Measurements from ENCODE around the gene GPR180. TPM values are rescaled to one million over a fixed set of nuclear protein-coding genes. Genes with fewer than 3 reads are reported as not detected.

GPR180 gene
- total and polyA plus RNA-seq, 2 of the 13 experiments (the other 11 are each of a cell fraction or from before 2014, with no cell fraction given) = not detected

DNA sequence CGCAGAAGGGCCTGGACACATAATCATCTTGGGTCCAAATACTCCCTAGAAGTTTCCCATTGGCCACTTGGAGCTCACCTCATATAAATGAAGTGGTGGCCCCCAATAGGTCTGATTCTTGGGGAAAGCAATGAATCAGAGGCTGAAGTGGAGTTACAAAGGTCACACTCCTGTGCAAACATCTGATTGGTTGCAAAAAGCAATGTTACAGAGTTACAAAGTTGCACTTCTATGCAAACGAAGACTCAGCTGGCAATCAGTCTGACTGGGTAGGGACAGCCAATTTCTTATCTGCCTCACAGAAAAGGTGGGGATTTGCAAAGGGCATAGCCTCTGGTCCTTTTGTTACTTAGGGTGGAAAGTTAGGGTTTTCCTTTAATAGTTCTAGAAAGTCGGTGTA lies 1.8 kb upstream of the GPR180 start:
- no peak overlapping the region for H3K4me3 ChIP-seq (replicated peaks in 1 of 3; ENCODE audit: insufficient read depth in 1 of 3, low read depth in 2 of 3, low read length in 3 of 3)
- peak; percentile 36 for FAIRE-seq
- CTCF ChIA-PET (ENCODE audit: low intra/inter-chr PET ratio, low total read pairs) = no interaction called here
- BruUV-seq (replicated peaks) = no TSS peak
- H3K9me3 ChIP-seq (ENCODE audit: low read length) = no peaks in the 10 kb centered on the region
- H3K27ac ChIP-seq (ENCODE audit: extremely low read length, insufficient read depth, low read length) = no peak overlapping the region
- no peak overlapping the region for H2AFZ ChIP-seq (ENCODE audit: low read length)
- H4K20me1 ChIP-seq (ENCODE audit: insufficient read depth, low read length) = no peaks in the 10 kb centered on the region
- POLR2A ChIA-PET = interaction anchor here (1.2 kb wide), 1 partner anchor 51 kb away, joined by 5 read pairs; no protein-coding TSS in a partner anchor
- peaks cover 33% of the 10 kb centered on the region for H3K4me1 ChIP-seq (ENCODE audit: insufficient read depth, low read length)
- peaks cover 0 to 4% of the 10 kb centered on the region in 2 experiments; a peak in 2 of 5 replicates for H3K27me3 ChIP-seq (ENCODE audit: control insufficient read depth in 1 of 2, insufficient read depth in 2 of 2, low read length in 2 of 2)
- peak; percentile 60 for DNase-seq (ENCODE audit: low spot score)
- in situ Hi-C loops (cut with HindIII; ENCODE audit: extremely low pct_ligation_motif_present, low pct_unique_long_range_greater_than_20kb) = no loop called here
- peaks cover 11% of the 10 kb centered on the region for H3K79me2 ChIP-seq (ENCODE audit: insufficient read depth, low read length)
- H3K9ac ChIP-seq (ENCODE audit: insufficient read depth, low read depth, low read length) = no peak overlapping the region
- no peaks in the 10 kb centered on the region for H3K36me3 ChIP-seq (replicated peaks in 1 of 2; ENCODE audit: control insufficient read depth in 1 of 2, insufficient read depth in 2 of 2, low read length in 2 of 2)
- intact Hi-C loops (cut with micrococcal nuclease; ENCODE audit: unreplicated experiment) = no loop called here
- peak overlapping the region; percentile 55 for H3K4me2 ChIP-seq (ENCODE audit: low read depth, low read length)
- ATAC-seq = peak; percentile 65
- WGBS (ENCODE audit: low lambda C conversion rate) = 47% methylated on average over 3 of the region's 3 CpGs
- TF ChIP-seq, protein P1, sequence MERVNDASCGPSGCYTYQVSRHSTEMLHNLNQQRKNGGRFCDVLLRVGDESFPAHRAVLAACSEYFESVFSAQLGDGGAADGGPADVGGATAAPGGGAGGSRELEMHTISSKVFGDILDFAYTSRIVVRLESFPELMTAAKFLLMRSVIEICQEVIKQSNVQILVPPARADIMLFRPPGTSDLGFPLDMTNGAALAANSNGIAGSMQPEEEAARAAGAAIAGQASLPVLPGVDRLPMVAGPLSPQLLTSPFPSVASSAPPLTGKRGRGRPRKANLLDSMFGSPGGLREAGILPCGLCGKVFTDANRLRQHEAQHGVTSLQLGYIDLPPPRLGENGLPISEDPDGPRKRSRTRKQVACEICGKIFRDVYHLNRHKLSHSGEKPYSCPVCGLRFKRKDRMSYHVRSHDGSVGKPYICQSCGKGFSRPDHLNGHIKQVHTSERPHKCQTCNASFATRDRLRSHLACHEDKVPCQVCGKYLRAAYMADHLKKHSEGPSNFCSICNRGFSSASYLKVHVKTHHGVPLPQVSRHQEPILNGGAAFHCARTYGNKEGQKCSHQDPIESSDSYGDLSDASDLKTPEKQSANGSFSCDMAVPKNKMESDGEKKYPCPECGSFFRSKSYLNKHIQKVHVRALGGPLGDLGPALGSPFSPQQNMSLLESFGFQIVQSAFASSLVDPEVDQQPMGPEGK (CRISPR knock-in tag; IDR thresholded peaks at IDR 0.05) = 0 out of 2 replicates have a peak, but pooled peaks have one; percentile 4
- TF ChIP-seq ZNF143 (CRISPR knock-in tag; IDR thresholded peaks at IDR 0.05) (no peak), ZNF766 (CRISPR knock-in tag; IDR thresholded peaks at IDR 0.05; ENCODE audit: borderline replicate concordance) (no peak), SNAPC2 (CRISPR knock-in tag; IDR thresholded peaks at IDR 0.05) (no peak), NFYC (CRISPR knock-in tag; IDR thresholded peaks at IDR 0.05) (peak; percentile 25; the same call in 1 of the 2 replicates), FOXA1 (IDR thresholded peaks at IDR 0.05) (no peak), FOXA1 (CRISPR knock-in tag; IDR thresholded peaks at IDR 0.05) (peak; percentile 55), MIER2 (CRISPR knock-in tag; IDR thresholded peaks at IDR 0.05) (no peak), SOX6 (IDR thresholded peaks at IDR 0.05) (no peak), SOX6 (CRISPR knock-in tag; IDR thresholded peaks at IDR 0.05) (0 out of 2 replicates have a peak, but pooled peaks have one; percentile 20), RORA (CRISPR knock-in tag; IDR thresholded peaks at IDR 0.05) (no peak), NCOA2 (CRISPR knock-in tag; IDR thresholded peaks at IDR 0.05) (peak; percentile 16; the same call in 1 of the 2 replicates), ZNF788 (CRISPR knock-in tag; IDR thresholded peaks at IDR 0.05; ENCODE audit: borderline replicate concordance) (no peak), GATAD2A (CRISPR knock-in tag; IDR thresholded peaks at IDR 0.05) (0 out of 2 replicates have a peak, but pooled peaks have one; percentile 16), GZF1 (CRISPR knock-in tag; IDR thresholded peaks at IDR 0.05) (no peak), HNF4G (IDR thresholded peaks at IDR 0.05; ENCODE audit: borderline replicate concordance, low read depth, low read length) (peak; percentile 52), HNF4G (CRISPR knock-in tag; IDR thresholded peaks at IDR 0.05; ENCODE audit: borderline replicate concordance, low read depth) (no peak), ZMYM4 (CRISPR knock-in tag; IDR thresholded peaks at IDR 0.05) (peak; percentile 32; the same call in 1 of the 2 replicates), ZNF317 (CRISPR knock-in tag; IDR thresholded peaks at IDR 0.05) (peak; percentile 92), FOSL2 (CRISPR knock-in tag; IDR thresholded peaks at IDR 0.05) (peak; percentile 55; the same call in 1 of the 2 replicates), AHR (CRISPR knock-in tag; IDR thresholded peaks at IDR 0.05) (no peak)
- TF ChIP-seq, protein P2, sequence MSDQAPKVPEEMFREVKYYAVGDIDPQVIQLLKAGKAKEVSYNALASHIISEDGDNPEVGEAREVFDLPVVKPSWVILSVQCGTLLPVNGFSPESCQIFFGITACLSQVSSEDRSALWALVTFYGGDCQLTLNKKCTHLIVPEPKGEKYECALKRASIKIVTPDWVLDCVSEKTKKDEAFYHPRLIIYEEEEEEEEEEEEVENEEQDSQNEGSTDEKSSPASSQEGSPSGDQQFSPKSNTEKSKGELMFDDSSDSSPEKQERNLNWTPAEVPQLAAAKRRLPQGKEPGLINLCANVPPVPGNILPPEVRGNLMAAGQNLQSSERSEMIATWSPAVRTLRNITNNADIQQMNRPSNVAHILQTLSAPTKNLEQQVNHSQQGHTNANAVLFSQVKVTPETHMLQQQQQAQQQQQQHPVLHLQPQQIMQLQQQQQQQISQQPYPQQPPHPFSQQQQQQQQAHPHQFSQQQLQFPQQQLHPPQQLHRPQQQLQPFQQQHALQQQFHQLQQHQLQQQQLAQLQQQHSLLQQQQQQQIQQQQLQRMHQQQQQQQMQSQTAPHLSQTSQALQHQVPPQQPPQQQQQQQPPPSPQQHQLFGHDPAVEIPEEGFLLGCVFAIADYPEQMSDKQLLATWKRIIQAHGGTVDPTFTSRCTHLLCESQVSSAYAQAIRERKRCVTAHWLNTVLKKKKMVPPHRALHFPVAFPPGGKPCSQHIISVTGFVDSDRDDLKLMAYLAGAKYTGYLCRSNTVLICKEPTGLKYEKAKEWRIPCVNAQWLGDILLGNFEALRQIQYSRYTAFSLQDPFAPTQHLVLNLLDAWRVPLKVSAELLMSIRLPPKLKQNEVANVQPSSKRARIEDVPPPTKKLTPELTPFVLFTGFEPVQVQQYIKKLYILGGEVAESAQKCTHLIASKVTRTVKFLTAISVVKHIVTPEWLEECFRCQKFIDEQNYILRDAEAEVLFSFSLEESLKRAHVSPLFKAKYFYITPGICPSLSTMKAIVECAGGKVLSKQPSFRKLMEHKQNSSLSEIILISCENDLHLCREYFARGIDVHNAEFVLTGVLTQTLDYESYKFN (CRISPR knock-in tag; conservative IDR thresholded peaks at IDR 0.05) = peak; percentile 39
- TF ChIP-seq, protein P3, sequence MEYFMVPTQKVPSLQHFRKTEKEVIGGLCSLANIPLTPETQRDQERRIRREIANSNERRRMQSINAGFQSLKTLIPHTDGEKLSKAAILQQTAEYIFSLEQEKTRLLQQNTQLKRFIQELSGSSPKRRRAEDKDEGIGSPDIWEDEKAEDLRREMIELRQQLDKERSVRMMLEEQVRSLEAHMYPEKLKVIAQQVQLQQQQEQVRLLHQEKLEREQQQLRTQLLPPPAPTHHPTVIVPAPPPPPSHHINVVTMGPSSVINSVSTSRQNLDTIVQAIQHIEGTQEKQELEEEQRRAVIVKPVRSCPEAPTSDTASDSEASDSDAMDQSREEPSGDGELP (IDR thresholded peaks at IDR 0.05; ENCODE audit: borderline replicate concordance, low read depth) = peak; percentile 55; the same call in 1 of the 2 replicates
